Measurements from ENCODE around the gene RXFP4. TPM values are rescaled to one million over a fixed set of nuclear protein-coding genes. Genes with fewer than 3 reads are reported as not detected.

The RXFP4 gene
- total RNA-seq, 1 experiment from 2014 or later: not detected

DNA sequence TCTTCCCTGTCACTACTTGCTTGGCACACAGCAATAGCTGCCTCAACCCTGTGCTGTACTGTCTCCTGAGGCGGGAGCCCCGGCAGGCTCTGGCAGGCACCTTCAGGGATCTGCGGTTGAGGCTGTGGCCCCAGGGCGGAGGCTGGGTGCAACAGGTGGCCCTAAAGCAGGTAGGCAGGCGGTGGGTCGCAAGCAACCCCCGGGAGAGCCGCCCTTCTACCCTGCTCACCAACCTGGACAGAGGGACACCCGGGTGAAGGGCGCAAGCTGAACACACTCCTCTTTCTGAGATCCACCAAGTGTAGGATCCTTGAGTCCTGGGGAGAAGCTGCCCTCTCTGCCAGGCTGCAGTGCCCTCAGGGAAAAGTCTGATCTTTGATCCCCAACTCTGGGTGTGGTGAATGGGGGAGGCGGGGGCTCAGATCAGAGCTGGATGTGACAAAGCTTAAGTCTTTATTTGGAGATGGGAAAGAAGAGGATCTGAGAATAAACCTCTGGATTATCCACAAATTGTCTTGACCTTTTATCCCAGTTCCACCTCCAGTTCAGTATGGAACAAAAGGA lies 1.2 kb downstream of the RXFP4 start:
- Mint-ChIP-seq H3K4me3 (ENCODE audit: low read depth, unreplicated experiment) (no peak overlapping the region), H3K4me1 (ENCODE audit: low read depth, unreplicated experiment) (peaks cover 59% of the 10 kb centered on the region)

DNA sequence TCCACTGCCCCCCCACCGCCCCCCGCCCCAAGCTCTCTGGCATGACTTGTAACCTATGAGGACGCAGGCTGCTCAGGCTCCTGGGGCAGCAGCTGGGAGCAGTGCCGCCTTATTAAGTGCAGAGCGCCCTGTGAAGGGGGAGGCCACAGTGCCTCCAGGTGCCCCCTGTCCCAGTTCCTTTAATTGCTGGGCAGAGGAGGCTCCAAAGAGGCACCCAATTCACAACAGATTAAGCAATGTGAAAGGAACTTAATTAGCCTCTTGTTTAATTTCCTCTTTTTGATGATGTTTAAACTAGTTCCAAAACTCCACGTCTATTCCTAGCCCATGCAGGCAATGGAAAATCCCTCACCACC lies 3.0 kb downstream of the RXFP4 start:
- H3K4me3 Mint-ChIP-seq (ENCODE audit: low read depth, unreplicated experiment): no peak overlapping the region
- H3K9me3 Mint-ChIP-seq (ENCODE audit: low read depth, unreplicated experiment): no peaks in the 10 kb centered on the region
- TF ChIP-seq, protein P1, sequence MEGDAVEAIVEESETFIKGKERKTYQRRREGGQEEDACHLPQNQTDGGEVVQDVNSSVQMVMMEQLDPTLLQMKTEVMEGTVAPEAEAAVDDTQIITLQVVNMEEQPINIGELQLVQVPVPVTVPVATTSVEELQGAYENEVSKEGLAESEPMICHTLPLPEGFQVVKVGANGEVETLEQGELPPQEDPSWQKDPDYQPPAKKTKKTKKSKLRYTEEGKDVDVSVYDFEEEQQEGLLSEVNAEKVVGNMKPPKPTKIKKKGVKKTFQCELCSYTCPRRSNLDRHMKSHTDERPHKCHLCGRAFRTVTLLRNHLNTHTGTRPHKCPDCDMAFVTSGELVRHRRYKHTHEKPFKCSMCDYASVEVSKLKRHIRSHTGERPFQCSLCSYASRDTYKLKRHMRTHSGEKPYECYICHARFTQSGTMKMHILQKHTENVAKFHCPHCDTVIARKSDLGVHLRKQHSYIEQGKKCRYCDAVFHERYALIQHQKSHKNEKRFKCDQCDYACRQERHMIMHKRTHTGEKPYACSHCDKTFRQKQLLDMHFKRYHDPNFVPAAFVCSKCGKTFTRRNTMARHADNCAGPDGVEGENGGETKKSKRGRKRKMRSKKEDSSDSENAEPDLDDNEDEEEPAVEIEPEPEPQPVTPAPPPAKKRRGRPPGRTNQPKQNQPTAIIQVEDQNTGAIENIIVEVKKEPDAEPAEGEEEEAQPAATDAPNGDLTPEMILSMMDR (IDR thresholded peaks at IDR 0.05; ENCODE audit: unreplicated experiment): no peak
- peak overlapping the region; percentile 56 for H3K27ac Mint-ChIP-seq (ENCODE audit: unreplicated experiment)
- CTCF ChIA-PET: interaction anchor here (0.5 to 0.7 kb wide), 2 partner anchors 122 to 397 kb away, joined by 4 to 6 read pairs; no protein-coding TSS in a partner anchor
- H3K27me3 Mint-ChIP-seq (ENCODE audit: unreplicated experiment): no peaks in the 10 kb centered on the region
- DNase-seq: no peak
- BruUV-seq (replicated peaks): no TSS peak
- H3K36me3 Mint-ChIP-seq (ENCODE audit: insufficient read depth, unreplicated experiment): peaks cover 94% of the 10 kb centered on the region
- intact Hi-C loops (cut with micrococcal nuclease; ENCODE audit: unreplicated experiment): loop anchor here (5.0 kb wide), 1 partner anchor 123 kb away; no protein-coding TSS in a partner anchor
- peaks cover 59% of the 10 kb centered on the region for H3K4me1 Mint-ChIP-seq (ENCODE audit: low read depth, unreplicated experiment)

More for the DNA sequence above, 1.2 kb downstream of the RXFP4 start:
- Mint-ChIP-seq H3K36me3 (ENCODE audit: insufficient read depth, unreplicated experiment) (peaks cover 76% of the 10 kb centered on the region), H3K27ac (ENCODE audit: unreplicated experiment) (peak overlapping the region; percentile 59), H3K9me3 (ENCODE audit: low read depth, unreplicated experiment) (no peaks in the 10 kb centered on the region), H3K27me3 (ENCODE audit: unreplicated experiment) (no peaks in the 10 kb centered on the region)
- intact Hi-C loops (cut with micrococcal nuclease; ENCODE audit: unreplicated experiment): loop anchor here (5.0 kb wide), 1 partner anchor 125 kb away; no protein-coding TSS in a partner anchor
- TF ChIP-seq, protein P1 (IDR thresholded peaks at IDR 0.05; ENCODE audit: unreplicated experiment): no peak
- CTCF ChIA-PET: no interaction called here
- DNase-seq: no peak
- BruUV-seq (replicated peaks): no TSS peak

DNA sequence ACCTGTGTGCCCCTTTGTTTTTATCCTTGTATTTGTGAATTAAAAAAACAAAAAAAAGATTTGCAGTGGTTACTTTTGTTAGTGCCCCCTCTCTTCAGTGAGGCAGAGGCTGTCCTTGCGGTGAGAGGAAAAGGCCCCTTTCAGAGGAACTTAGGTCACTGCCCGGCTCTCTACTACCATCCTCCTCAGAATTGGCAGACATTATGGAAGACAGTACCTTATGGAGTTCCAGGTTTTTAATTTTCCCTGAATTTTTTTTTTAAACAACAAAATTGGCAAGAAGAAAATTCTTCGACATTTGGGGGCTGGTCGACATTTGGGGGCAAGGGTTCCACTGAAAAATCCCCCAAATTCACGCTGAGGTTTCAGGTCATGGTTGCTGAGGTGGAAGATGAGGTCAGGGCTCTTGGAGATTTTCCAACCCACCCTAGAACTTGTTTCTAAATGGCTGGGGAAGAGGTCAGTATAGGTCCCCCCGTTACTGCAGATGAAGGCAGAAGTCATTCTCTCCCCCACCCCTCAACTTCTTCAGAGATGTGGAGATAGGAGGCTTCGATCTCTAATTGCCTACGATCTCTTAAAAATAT lies 5.3 kb downstream of the RXFP4 start:
- no peaks in the 10 kb centered on the region for H3K9me3 Mint-ChIP-seq (ENCODE audit: low read depth, unreplicated experiment)
- peaks cover 39% of the 10 kb centered on the region for H3K4me1 Mint-ChIP-seq (ENCODE audit: low read depth, unreplicated experiment)
- no peaks in the 10 kb centered on the region for H3K27me3 Mint-ChIP-seq (ENCODE audit: unreplicated experiment)
- intact Hi-C loops (cut with micrococcal nuclease; ENCODE audit: unreplicated experiment): no loop called here
- CTCF ChIA-PET: interaction anchor here (0.7 to 1.3 kb wide), 2 partner anchors 12 to 55 kb away, joined by 3 read pairs; partner anchors contain the start of gene KHDC4
- peaks cover 96% of the 10 kb centered on the region for H3K36me3 Mint-ChIP-seq (ENCODE audit: insufficient read depth, unreplicated experiment)
- no TSS peak for BruUV-seq (replicated peaks)
- no peak for DNase-seq
- no peak overlapping the region for H3K4me3 Mint-ChIP-seq (ENCODE audit: low read depth, unreplicated experiment)
- TF ChIP-seq, protein P1 (IDR thresholded peaks at IDR 0.05; ENCODE audit: unreplicated experiment): no peak
- no peak overlapping the region for H3K27ac Mint-ChIP-seq (ENCODE audit: unreplicated experiment)

DNA sequence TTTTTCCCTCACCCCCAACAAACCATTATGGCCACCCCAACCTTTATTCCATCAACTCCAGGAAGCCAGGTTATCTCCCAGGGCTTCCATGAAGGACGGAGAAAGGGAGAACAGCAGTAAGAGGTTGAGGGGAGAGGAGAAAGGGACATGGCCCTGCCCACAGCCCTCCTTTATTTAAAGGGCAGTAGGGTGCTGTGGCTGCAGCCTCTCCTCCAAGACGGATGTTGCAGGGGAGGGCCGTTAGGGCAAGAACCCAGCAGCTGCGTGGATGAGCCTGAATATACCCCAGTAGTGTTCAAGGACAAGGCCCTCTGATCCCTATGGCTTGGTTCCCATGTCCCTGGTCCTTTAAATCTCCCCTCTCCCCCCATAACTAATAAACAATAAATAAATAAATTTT lies 5.9 kb downstream of the RXFP4 start:
- intact Hi-C loops (cut with micrococcal nuclease; ENCODE audit: unreplicated experiment): no loop called here
- TF ChIP-seq, protein P1 (IDR thresholded peaks at IDR 0.05; ENCODE audit: unreplicated experiment): no peak
- Mint-ChIP-seq H3K36me3 (ENCODE audit: insufficient read depth, unreplicated experiment) (peaks cover 96% of the 10 kb centered on the region), H3K4me3 (ENCODE audit: low read depth, unreplicated experiment) (no peak overlapping the region), H3K27ac (ENCODE audit: unreplicated experiment) (no peak overlapping the region), H3K27me3 (ENCODE audit: unreplicated experiment) (no peaks in the 10 kb centered on the region), H3K4me1 (ENCODE audit: low read depth, unreplicated experiment) (peaks cover 34% of the 10 kb centered on the region), H3K9me3 (ENCODE audit: low read depth, unreplicated experiment) (no peaks in the 10 kb centered on the region)
- CTCF ChIA-PET: no interaction called here
- BruUV-seq (replicated peaks): no TSS peak
- DNase-seq: no peak
